ENCODE measurements around the gene BCAT1.
"Not testable (repeated sequence)": the region's sequence is repeated elsewhere in the genome, so short reads cannot be mapped to it uniquely, and the experiment has no call there.

The BCAT1 gene

GRCh38 chr12:24898606-24899005, 50.3 kb downstream of the BCAT1 start:
- no peak for DNase-seq

- peak; percentile 6 for DNase-seq
These were observed 50.7 kb downstream of the BCAT1 start for GRCh38 chr12:24898185-24898584.

GRCh38 chr12:24896171-24896570, 52.7 kb downstream of the BCAT1 start:
- no peak for DNase-seq

GRCh38 chr12:24895612-24896011, 53.3 kb downstream of the BCAT1 start:
- DNase-seq: no peak

GRCh38 chr12:24894879-24895278, 54.0 kb downstream of the BCAT1 start:
- no peak for DNase-seq

- DNase-seq: no peak
These were observed 58.7 kb downstream of the BCAT1 start for GRCh38 chr12:24890048-24890803.

GRCh38 chr12:24889411-24889810, 59.5 kb downstream of the BCAT1 start:
- DNase-seq: no peak

- DNase-seq: no peak
These were observed 60.1 kb downstream of the BCAT1 start for GRCh38 chr12:24888813-24889212.

- no peak for DNase-seq
These were observed 64.0 kb downstream of the BCAT1 start for GRCh38 chr12:24884911-24885310.

- DNase-seq: no peak
These were observed 67.1 kb downstream of the BCAT1 start for GRCh38 chr12:24881724-24882371.

GRCh38 chr12:24881227-24881626, 67.7 kb downstream of the BCAT1 start:
- no peak for DNase-seq

- no peak for DNase-seq
These were observed 68.2 kb downstream of the BCAT1 start for GRCh38 chr12:24880732-24881131.

GRCh38 chr12:24879644-24880043, 69.3 kb downstream of the BCAT1 start:
- DNase-seq: peak; percentile 25

- no peak for DNase-seq
These were observed 73.9 kb downstream of the BCAT1 start for GRCh38 chr12:24875014-24875413.

GRCh38 chr12:24872211-24872610, 76.7 kb downstream of the BCAT1 start:
- no peak for DNase-seq

- DNase-seq: not testable (repeated sequence)
These were observed 82.8 kb downstream of the BCAT1 start for GRCh38 chr12:24866139-24866538.

- DNase-seq: no peak
These were observed 84.1 kb downstream of the BCAT1 start for GRCh38 chr12:24864796-24865125.

GRCh38 chr12:24861766-24862540, 86.9 kb downstream of the BCAT1 start:
- DNase-seq: peak; percentile 65

GRCh38 chr12:24860546-24860945, 88.4 kb downstream of the BCAT1 start:
- DNase-seq: no peak

- DNase-seq: no peak
These were observed 92.4 kb downstream of the BCAT1 start for GRCh38 chr12:24856541-24856940.

- peak; percentile 31 for DNase-seq
These were observed 94.0 kb downstream of the BCAT1 start for GRCh38 chr12:24854908-24855307.

- DNase-seq: no peak
These were observed 94.9 kb downstream of the BCAT1 start for GRCh38 chr12:24854017-24854416.

GRCh38 chr12:24853588-24853987, 95.3 kb downstream of the BCAT1 start:
- no peak for DNase-seq

GRCh38 chr12:24853094-24853493, 95.8 kb downstream of the BCAT1 start:
- DNase-seq: no peak

Measured in MV-4-11 (cell line).